K562 (cell line): Measurements from ENCODE around the gene FMR1. TPM values are rescaled to one million over a fixed set of nuclear protein-coding genes. Genes with fewer than 3 reads are reported as not detected.

Experiments used
- ATAC-seq: fragments of 200-7000 bp; cut with Tn5 transposase; 3 replicates; pipeline ENCODE4 v1.9.1; 2020; ENCODE audit warnings: moderate library complexity
- BruUV-seq: library from RNA; stranded (reverse); fragments of 400-500 nt; replicated peaks from 2 replicates; lab custom pipeline; 2021; lab: Mats Ljungman, UMichigan
- CTCF ChIA-PET: fragments of 300-600 bp; formaldehyde crosslinking; extraction: SDS; loops from one replicate; lab custom pipeline; 2021; ENCODE audit warnings: low intra/inter-chr PET ratio; lab: Yijun Ruan, JAX
- POLR2A ChIA-PET: fragments of 300-600, 350-650 bp; sonication (Branson Sonifier 250); formaldehyde crosslinking; extraction: SDS; loops from one replicate; lab custom pipeline; 2021; ENCODE audit warnings: antibody characterized with exemption, inconsistent platforms; lab: Yijun Ruan, JAX
- DNase-seq, 4 experiments: peaks; one replicate each; pipeline versions ENCODE4 v3.0.0 to v3.0.0-alpha.2; 2011 to 2018; ENCODE audit warnings: low spot score in 3 of 4, mixed read lengths in 3 of 4; ENCODE audit errors: extremely low read depth in 1 of 4
- FAIRE-seq: peaks from 2 replicates; lab custom pipeline; 2011; peaks lifted over from hg19 to GRCh38; lab: Jason Lieb, UNC
- H2AFZ ChIP-seq: 2 replicates; pipeline ENCODE4 v1.6.0; 2011; ENCODE audit warnings: low read depth, low read length, control low read depth, inconsistent platforms
- H3K27ac ChIP-seq: fragments of 200-600 bp; 3 replicates; pipeline ENCODE4 v1.8.0; 2011; ENCODE audit warnings: low read depth, mild to moderate bottlenecking, control low read depth, inconsistent platforms, low read length, moderate library complexity, mixed read lengths; ENCODE audit errors: extremely low read depth
- H3K27me3 ChIP-seq, 2 experiments: fragments of 300-600 bp in 1 of 2; 2 replicates in 1 of 2; 3 replicates in 1 of 2; pipeline versions ENCODE4 v1.6.0 to v1.8.0; 2011; ENCODE audit warnings: inconsistent platforms in 2 of 2, low read length in 2 of 2, mild to moderate bottlenecking in 1 of 2, mixed read lengths in 1 of 2, moderate library complexity in 1 of 2; ENCODE audit not compliant: control insufficient read depth in 2 of 2, insufficient read depth in 2 of 2
- H3K36me3 ChIP-seq: fragments of 300-600 bp; 3 replicates; pipeline ENCODE4 v1.8.0; 2011; ENCODE audit warnings: mild to moderate bottlenecking, low read length, inconsistent platforms; ENCODE audit not compliant: control insufficient read depth, insufficient read depth
- H3K4me1 ChIP-seq, 2 experiments: fragments of 200-600 bp in 1 of 2; replicated peaks in 1 of 2; 2 replicates in 1 of 2; 3 replicates in 1 of 2; pipeline versions ENCODE4 v1.5.1 to v1.8.0; 2011; ENCODE audit warnings: inconsistent platforms in 2 of 2, low read length in 2 of 2, mild to moderate bottlenecking in 1 of 2, mixed read lengths in 1 of 2, moderate library complexity in 1 of 2; ENCODE audit not compliant: control insufficient read depth in 2 of 2, insufficient read depth in 2 of 2
- H3K4me2 ChIP-seq: 2 replicates; pipeline ENCODE4 v1.6.1; 2011; ENCODE audit warnings: low read length, control low read depth, inconsistent platforms, mixed read lengths; ENCODE audit not compliant: insufficient read depth
- H3K4me3 ChIP-seq: fragments of 200-600 bp; sonication (generic), shearing (Covaris generic); 2 replicates; pipeline ENCODE4 v1.5.1; 2016; ENCODE audit warnings: control low read depth, inconsistent platforms
- H3K79me2 ChIP-seq: fragments of 200-600 bp; 3 replicates; pipeline ENCODE4 v1.8.0; 2011; ENCODE audit warnings: low read length, inconsistent platforms; ENCODE audit not compliant: control insufficient read depth, insufficient read depth
- H3K9ac ChIP-seq, 2 experiments: 2 replicates each; pipeline versions ENCODE4 v1.6.0 to v1.6.1; 2011; ENCODE audit warnings: low read depth in 2 of 2, low read length in 2 of 2, control low read depth in 1 of 2, inconsistent platforms in 1 of 2, mild to moderate bottlenecking in 1 of 2, mixed read lengths in 1 of 2; ENCODE audit not compliant: insufficient read depth in 1 of 2
- H3K9me1 ChIP-seq: one replicate; pipeline ENCODE4 v1.6.0; 2011; ENCODE audit warnings: inconsistent platforms, mild to moderate bottlenecking, low read length, moderate library complexity; ENCODE audit not compliant: control insufficient read depth, insufficient read depth
- H3K9me3 ChIP-seq: replicated peaks from 2 replicates; pipeline ENCODE4 v1.5.1; 2011; ENCODE audit warnings: low read depth, low read length, inconsistent platforms; ENCODE audit not compliant: control insufficient read depth, insufficient read depth
- H4K20me1 ChIP-seq: replicated peaks from 2 replicates; pipeline ENCODE4 v1.6.1; 2011; ENCODE audit warnings: low read length, inconsistent platforms, mixed read lengths; ENCODE audit not compliant: control insufficient read depth, insufficient read depth
- ATF6 ChIP-seq: sonication (generic); formaldehyde crosslinking; IDR thresholded peaks from 2 replicates; pipeline ENCODE4 v1.4.0; 2020; ENCODE audit warnings: mild to moderate bottlenecking, missing genetic modification reagents
- BRF2 ChIP-seq: IDR thresholded peaks from 3 replicates; pipeline ENCODE4 v1.6.1; 2011; ENCODE audit warnings: borderline replicate concordance, mild to moderate bottlenecking; ENCODE audit not compliant: insufficient read length, insufficient read depth
- CBFB ChIP-seq: sonication (generic); formaldehyde crosslinking; IDR thresholded peaks from 2 replicates; pipeline ENCODE4 v1.4.0; 2020; ENCODE audit warnings: mild to moderate bottlenecking, missing genetic modification reagents
- HMG20A ChIP-seq: fragments of 450-650 bp; formaldehyde crosslinking; conservative IDR thresholded peaks from 2 replicates; pipeline ENCODE4 v1.4.0; 2020; ENCODE audit warnings: mild to moderate bottlenecking, mixed read lengths
- RBM17 ChIP-seq: fragments of 200-400 bp; formaldehyde crosslinking; IDR thresholded peaks from 2 replicates; pipeline ENCODE4 v1.6.1; 2017; ENCODE audit warnings: low read depth, mild to moderate bottlenecking, low read length, borderline replicate concordance
- SUPT5H ChIP-seq: fragments of 450-650 bp; IDR thresholded peaks from 2 replicates; pipeline ENCODE4 v1.6.1; 2016
- TAF7 ChIP-seq: fragments of 450-650 bp; IDR thresholded peaks from 2 replicates; pipeline ENCODE4 v1.6.1; 2016; ENCODE audit warnings: missing genetic modification characterization, missing compliant biosample characterization
- TCF3 ChIP-seq: sonication (generic); formaldehyde crosslinking; IDR thresholded peaks from 2 replicates; pipeline ENCODE4 v1.4.0; 2020; ENCODE audit warnings: mild to moderate bottlenecking, missing genetic modification reagents
- ZNF197 ChIP-seq: fragments of 200-800 bp; sonication (Bioruptor generic); IDR thresholded peaks from 2 replicates; pipeline ENCODE4 v1.6.1; 2016; ENCODE audit warnings: low read depth, missing genetic modification characterization, missing compliant biosample characterization
- ZNF695 ChIP-seq: fragments of 450-650 bp; formaldehyde crosslinking; IDR thresholded peaks from 2 replicates; pipeline ENCODE4 v1.4.0; 2020; ENCODE audit warnings: mild to moderate bottlenecking, moderate library complexity
- WGBS: fragments of 100-300 bp; shearing (Covaris generic); methylation state at CpG from one replicate; pipeline ENCODE4 v1.1.6; 2016; ENCODE audit warnings: low coverage, mixed read lengths; ENCODE audit not compliant: insufficient coverage; ENCODE audit errors: missing lambda C conversion rate; 5-methylcytosine and 5-hydroxymethylcytosine counted together
- in situ Hi-C: fragments of 300-500 bp; cut with MboI; formaldehyde crosslinking; loops from 4 replicates; pipeline ENCODE4 v1.15.0; 2018; ENCODE audit warnings: inconsistent platforms, mixed read lengths
- intact Hi-C: fragments of 100-400 bp; cut with micrococcal nuclease; formaldehyde crosslinking; loops from 2 replicates; pipeline ENCODE4 v1.14.2; 2022
- polyA plus RNA-seq, 8 experiments: library from polyadenylated mRNA; depleted of rRNA in 4 of 8; stranded (reverse) in 5 of 8; unstranded in 3 of 8; fragments of >200 nt; fragmentation: Nextera tagmentation in 2 of 8; fragmentation: Illumina TruSeq in 1 of 8; extraction: Ambion mirVana in 2 of 8; extraction: Trizol in 1 of 8; gene quantifications; 2 replicates each; pipeline versions ENCODE4 v1.2.1 to v1.2.3, GENCODE V29; 2011 to 2014; ENCODE audit warnings: inconsistent platforms in 1 of 8, missing spikeins in 1 of 8
- total RNA-seq, 7 experiments: library from RNA; depleted of rRNA in 6 of 7; stranded (reverse); fragments of >200 nt in 6 of 7; fragmentation: Illumina TruSeq in 2 of 7; extraction: Trizol in 2 of 7; gene quantifications; 2 replicates each; pipeline versions ENCODE4 v1.2.1 to v1.2.3, GENCODE V29; 2011 to 2021; ENCODE audit warnings: low replicate concordance in 1 of 7

The FMR1 gene
- total and polyA plus RNA-seq, 9 of the 15 experiments (the other 6 are each of a cell fraction or from before 2014, with no cell fraction given), result 4.8 to 26.5 (median 20.5) TPM

- Histone ChIP-seq H3K4me1 (no peaks in the 10 kb centered on the region), H3K27me3 (no peaks in the 10 kb centered on the region), H3K27ac (no peak overlapping the region), H3K9me1 (no peaks in the 10 kb centered on the region), H3K79me2 (no peaks in the 10 kb centered on the region), H3K9ac (no peak overlapping the region), H3K4me2 (no peak overlapping the region), H3K36me3 (peaks cover 60% of the 10 kb centered on the region), H3K9me3 (no peaks in the 10 kb centered on the region), H2AFZ (no peak overlapping the region), H4K20me1 (no peaks in the 10 kb centered on the region), H3K4me3 (no peak overlapping the region)
- FAIRE-seq, result no peak
- WGBS, result 89% methylated on average over 3 of the region's 3 CpGs
- CTCF ChIA-PET, result no interaction called here
- intact Hi-C loops, result no loop called here
- DNase-seq, result no peak
- in situ Hi-C loops, result no loop called here
- ATAC-seq, result no peak
- POLR2A ChIA-PET, result interaction anchor here (1.5 kb wide), 1 partner anchor 15 kb away, joined by 3 read pairs; no protein-coding TSS in a partner anchor
- TF ChIP-seq BRF2, result no peak
- TF ChIP-seq CBFB (CRISPR knock-in tag), result no peak
- TF ChIP-seq HMG20A, result no peak
- no peak for TF ChIP-seq SUPT5H
- no peak for TF ChIP-seq TAF7 (tag)
- TF ChIP-seq RBM17, result no peak
- TF ChIP-seq ZNF695 (CRISPR knock-in tag), result no peak
- no peak for TF ChIP-seq TCF3 (CRISPR knock-in tag)
- no peak for TF ChIP-seq ATF6
- TF ChIP-seq ZNF197 (CRISPR knock-in tag), result no peak
- no TSS peak for BruUV-seq
Observed at GRCh38 chrX:147935156-147935758, 23.5 kb downstream of the FMR1 start.
